Neural crest cell (in vitro differentiated cells): Measurements from ENCODE around the gene TMEM39A. TPM values are rescaled to one million over a fixed set of nuclear protein-coding genes. Genes with fewer than 3 reads are reported as not detected.

Experiments used
- DNase-seq: peaks from one replicate; pipeline ENCODE4 v3.0.0; 2021; ENCODE audit warnings: low read depth, mixed read lengths, low spot score
- H3K27ac Mint-ChIP-seq: one replicate; pipeline ENCODE4 v1.8.0; 2021; ENCODE audit warnings: mild to moderate bottlenecking, mixed read lengths; ENCODE audit not compliant: unreplicated experiment
- H3K27me3 Mint-ChIP-seq: 2 replicates; pipeline ENCODE4 v1.8.0; 2021; ENCODE audit warnings: low read depth, mild to moderate bottlenecking, mixed read lengths
- H3K36me3 Mint-ChIP-seq: 2 replicates; pipeline ENCODE4 v1.8.0; 2021; ENCODE audit warnings: low read depth, mild to moderate bottlenecking, mixed read lengths
- H3K4me1 Mint-ChIP-seq: 2 replicates; pipeline ENCODE4 v1.8.0; 2021; ENCODE audit warnings: mixed read lengths
- H3K4me3 Mint-ChIP-seq: one replicate; pipeline ENCODE4 v1.8.0; 2021; ENCODE audit warnings: mild to moderate bottlenecking, mixed read lengths
- H3K9me3 Mint-ChIP-seq: 2 replicates; pipeline ENCODE4 v1.8.0; 2021; ENCODE audit warnings: mixed read lengths
- total RNA-seq: library from RNA; stranded (reverse); gene quantifications from 2 replicates; pipeline ENCODE4 v1.2.1, GENCODE V29; 2021
- TF ChIP-seq, protein P1 (sequence below): fragments of 200-600 bp; sonication (generic); conservative IDR thresholded peaks from 2 replicates; pipeline ENCODE4 v1.5.0; 2021; ENCODE audit warnings: antibody characterized with exemption, mild to moderate bottlenecking

TMEM39A gene
- total RNA-seq, 1 donor from 2014 or later = 36.1 TPM

GRCh38 chr3:119453822-119454221 is 9.6 kb downstream of the TMEM39A start:
- TF ChIP-seq, protein P1, sequence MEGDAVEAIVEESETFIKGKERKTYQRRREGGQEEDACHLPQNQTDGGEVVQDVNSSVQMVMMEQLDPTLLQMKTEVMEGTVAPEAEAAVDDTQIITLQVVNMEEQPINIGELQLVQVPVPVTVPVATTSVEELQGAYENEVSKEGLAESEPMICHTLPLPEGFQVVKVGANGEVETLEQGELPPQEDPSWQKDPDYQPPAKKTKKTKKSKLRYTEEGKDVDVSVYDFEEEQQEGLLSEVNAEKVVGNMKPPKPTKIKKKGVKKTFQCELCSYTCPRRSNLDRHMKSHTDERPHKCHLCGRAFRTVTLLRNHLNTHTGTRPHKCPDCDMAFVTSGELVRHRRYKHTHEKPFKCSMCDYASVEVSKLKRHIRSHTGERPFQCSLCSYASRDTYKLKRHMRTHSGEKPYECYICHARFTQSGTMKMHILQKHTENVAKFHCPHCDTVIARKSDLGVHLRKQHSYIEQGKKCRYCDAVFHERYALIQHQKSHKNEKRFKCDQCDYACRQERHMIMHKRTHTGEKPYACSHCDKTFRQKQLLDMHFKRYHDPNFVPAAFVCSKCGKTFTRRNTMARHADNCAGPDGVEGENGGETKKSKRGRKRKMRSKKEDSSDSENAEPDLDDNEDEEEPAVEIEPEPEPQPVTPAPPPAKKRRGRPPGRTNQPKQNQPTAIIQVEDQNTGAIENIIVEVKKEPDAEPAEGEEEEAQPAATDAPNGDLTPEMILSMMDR = no peak
- peaks cover 6% of the 10 kb centered on the region for H3K4me1 Mint-ChIP-seq
- no peak overlapping the region for H3K27ac Mint-ChIP-seq
- no peaks in the 10 kb centered on the region for H3K27me3 Mint-ChIP-seq
- peaks cover 11% of the 10 kb centered on the region for H3K36me3 Mint-ChIP-seq
- no peak overlapping the region for H3K4me3 Mint-ChIP-seq
- DNase-seq = no peak
- H3K9me3 Mint-ChIP-seq = no peaks in the 10 kb centered on the region

GRCh38 chr3:119444590-119444989 is 18.8 kb downstream of the TMEM39A start:
- H3K9me3 Mint-ChIP-seq = peaks cover 3% of the 10 kb centered on the region
- no peak overlapping the region for H3K4me3 Mint-ChIP-seq
- H3K36me3 Mint-ChIP-seq = peaks cover 47% of the 10 kb centered on the region

DNA sequence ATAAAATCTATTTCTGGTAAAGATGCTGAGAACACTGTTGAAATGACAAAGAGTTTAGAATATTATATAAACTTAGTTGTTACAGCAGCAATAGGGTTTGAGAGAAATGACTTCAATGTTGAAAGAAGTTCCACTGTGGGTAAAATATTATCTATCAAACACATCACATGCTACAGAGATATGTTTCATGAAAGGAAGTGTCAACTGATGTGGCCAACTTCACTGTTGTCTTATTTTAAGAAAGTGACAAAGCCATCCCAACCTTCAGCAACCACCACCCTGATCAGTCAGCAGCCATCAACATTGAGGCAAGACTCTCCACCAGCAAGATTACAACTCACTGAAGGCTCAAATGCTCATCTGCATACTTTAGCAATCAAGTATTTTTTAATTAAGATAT is 20.2 kb downstream of the TMEM39A start:
- TF ChIP-seq, protein P1 = no peak
- Mint-ChIP-seq H3K27ac (no peak overlapping the region), H3K9me3 (peaks cover 3% of the 10 kb centered on the region), H3K4me1 (peaks cover 3% of the 10 kb centered on the region), H3K36me3 (peaks cover 47% of the 10 kb centered on the region), H3K4me3 (no peak overlapping the region), H3K27me3 (no peaks in the 10 kb centered on the region)
- DNase-seq = no peak

More at GRCh38 chr3:119444590-119444989, 18.8 kb downstream of the TMEM39A start:
- no peak for DNase-seq
- Mint-ChIP-seq H3K27me3 (no peaks in the 10 kb centered on the region), H3K27ac (no peak overlapping the region), H3K4me1 (peaks cover 3% of the 10 kb centered on the region)
- TF ChIP-seq, protein P1 = no peak

GRCh38 chr3:119437691-119438258 is 25.6 kb downstream of the TMEM39A start:
- H3K27me3 Mint-ChIP-seq = no peaks in the 10 kb centered on the region
- H3K4me3 Mint-ChIP-seq = no peak overlapping the region
- no peak overlapping the region for H3K27ac Mint-ChIP-seq
- peaks cover 3% of the 10 kb centered on the region for H3K4me1 Mint-ChIP-seq
- DNase-seq = no peak
- TF ChIP-seq, protein P1 = no peak
- H3K36me3 Mint-ChIP-seq = peaks cover 62% of the 10 kb centered on the region
- peaks cover 3% of the 10 kb centered on the region for H3K9me3 Mint-ChIP-seq

DNA sequence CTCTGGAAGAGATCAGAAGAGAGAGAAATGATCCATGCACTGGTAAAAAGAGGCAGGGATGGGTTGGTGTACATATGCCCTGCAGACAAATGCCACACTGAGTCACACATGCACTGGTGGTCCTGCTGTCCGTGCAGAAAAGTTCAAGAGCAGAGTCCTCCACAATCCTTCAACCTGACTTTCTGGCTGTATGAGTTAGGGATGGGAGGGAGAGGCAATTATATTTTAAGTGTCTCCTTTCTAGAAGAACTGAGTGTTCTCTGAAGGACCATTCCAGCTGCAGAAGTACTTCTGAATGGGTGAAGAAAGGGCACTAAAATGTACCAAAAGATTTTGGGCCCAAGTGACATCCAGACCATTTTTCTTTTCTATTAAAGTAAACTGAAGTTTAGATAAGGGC is 26.4 kb downstream of the TMEM39A start:
- TF ChIP-seq, protein P1 = no peak
- Mint-ChIP-seq H3K4me1 (peaks cover 3% of the 10 kb centered on the region), H3K27me3 (no peaks in the 10 kb centered on the region), H3K27ac (no peak overlapping the region), H3K9me3 (no peaks in the 10 kb centered on the region), H3K4me3 (no peak overlapping the region), H3K36me3 (peaks cover 60% of the 10 kb centered on the region)
- no peak for DNase-seq
